ENCODE measurements around the gene MAVS.

Gene MAVS

DNA sequence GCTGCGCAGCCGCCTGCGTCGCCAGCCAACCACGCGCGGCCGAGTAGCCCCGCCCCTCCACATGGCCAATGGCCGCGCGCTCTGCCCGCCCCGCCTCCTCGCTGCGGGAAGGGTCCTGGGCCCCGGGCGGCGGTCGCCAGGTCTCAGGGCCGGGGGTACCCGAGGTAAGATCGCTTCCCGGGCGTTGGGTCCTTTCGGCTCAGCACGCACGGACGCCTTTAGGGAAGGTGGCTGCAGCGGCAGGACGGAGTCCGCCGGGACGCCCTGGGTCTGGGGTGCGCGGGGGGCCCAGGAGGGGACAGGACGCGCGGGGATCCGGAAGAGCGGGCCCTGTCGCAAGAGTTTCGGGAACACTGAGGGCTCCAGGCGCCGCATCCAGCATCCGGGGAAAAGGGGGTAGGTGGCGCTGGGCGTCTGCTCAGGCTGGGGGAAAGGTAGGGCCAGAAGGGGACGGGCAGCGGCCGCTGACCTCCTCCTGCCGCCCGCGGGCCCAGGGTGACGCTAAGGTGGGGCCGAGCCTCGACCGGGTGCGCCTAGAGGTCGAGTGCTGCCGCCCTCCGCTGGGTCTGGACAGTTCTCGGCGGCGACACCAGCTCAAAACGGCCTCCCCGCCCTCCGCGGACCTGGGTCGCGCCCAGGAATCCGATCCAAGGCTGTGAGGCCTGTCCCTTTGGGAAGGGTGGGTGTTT lies at the start of gene MAVS:
Gene MAVS, plus strand, starts transcription at position 95 of the 689 bp plus-strand sequence. CDS start 7,791 bp downstream, outside the sequence.
- peak; percentile 55 to 70 for DNase-seq (ENCODE audit: low read depth in 2 of 2)

DNA sequence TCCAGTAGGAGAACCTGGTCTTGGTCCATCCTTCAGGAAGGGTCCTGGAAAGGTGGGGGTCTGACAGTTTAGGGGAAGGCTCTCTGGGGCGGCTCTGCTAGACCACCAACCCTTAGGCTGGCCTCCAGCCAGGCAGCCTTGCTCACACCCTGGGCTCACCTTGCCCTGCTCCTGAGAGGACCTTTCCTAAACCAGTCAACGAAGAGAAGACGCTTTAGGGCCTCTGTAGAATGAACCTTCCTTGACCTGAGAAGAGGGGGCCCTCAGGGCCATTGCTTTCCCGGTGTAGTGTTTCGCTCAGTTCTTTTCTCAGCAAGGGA lies 49.4 kb upstream of the MAVS start:
- DNase-seq (ENCODE audit: low read depth in 2 of 2): no peak

DNA sequence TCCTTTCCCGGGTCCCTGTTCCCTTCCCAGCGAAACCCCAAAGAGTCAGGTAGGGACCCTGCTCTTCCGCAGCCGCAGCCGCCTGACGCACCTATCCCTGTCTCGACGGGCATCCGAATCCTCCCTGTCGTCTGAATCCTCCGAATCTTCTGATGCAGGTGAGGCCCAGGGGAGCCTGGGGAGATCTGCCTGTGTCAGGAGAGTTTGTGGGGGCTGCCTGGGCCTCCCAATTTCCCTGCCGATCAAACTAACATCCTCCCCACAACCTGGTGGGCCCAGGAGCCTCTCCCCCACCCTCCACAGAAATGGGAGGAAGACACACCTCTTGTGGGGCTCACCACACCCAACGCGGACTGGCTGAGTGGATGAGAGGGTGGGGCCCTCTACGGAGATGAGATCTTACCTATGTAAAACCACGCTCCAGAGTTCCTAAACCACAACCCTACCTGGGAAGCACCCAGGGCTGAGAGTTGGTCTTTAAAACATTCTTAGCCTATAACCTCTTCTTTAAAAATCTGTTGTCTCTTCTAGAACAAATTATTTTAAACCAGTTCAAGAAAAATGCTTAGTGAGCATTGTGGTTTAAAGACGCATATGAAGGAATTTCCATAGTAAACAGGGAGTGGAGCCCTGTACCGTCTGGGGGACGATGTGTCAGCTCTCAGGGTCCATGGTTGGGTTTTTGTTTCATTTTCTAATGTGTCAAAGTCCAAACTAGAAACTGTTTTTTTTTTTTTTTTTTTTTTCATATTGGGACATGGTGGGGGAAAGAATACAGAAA lies 48.9 kb upstream of the MAVS start:
- DNase-seq (ENCODE audit: low read depth in 2 of 2): no peak

DNA sequence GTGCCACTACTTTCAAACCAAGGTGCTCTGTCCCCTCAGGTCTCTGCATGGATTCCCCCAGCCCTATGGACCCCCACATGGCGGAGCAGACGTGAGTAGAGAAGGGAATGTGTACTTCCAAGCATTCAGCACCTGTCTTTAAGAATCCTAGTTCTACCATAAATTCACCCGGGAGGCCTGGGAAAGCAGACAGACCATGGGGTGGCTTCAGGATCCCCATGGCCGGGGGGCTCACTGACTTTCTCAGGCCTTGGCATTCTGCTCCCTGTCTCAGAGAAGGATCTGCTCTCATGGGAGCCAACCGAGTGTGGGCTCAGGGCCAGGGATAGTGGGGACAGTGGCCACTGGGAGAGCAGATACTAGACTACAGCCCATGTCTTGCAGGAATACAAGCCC lies 48.3 kb upstream of the MAVS start:
- DNase-seq (ENCODE audit: low read depth in 2 of 2): no peak

DNA sequence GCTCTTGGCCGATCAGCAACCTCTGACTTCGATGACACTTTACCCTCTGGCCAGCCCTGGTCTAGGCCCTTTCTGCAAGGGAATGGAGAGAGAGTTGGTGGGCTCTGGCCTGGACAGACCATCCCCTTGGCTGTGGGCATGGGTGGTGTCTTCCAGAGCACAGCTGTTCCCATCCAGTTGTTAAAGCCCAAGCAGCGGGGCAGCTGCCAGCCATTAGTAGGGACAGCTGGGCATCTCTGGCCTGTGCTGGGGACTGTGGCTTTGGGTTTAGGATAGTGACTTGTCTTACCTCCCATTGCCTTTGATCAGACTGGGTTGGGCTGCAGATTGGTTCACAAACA lies 47.8 kb upstream of the MAVS start:
- DNase-seq (ENCODE audit: low read depth in 2 of 2): no peak

- no peak for DNase-seq (ENCODE audit: low read depth in 2 of 2)
Measured at GRCh38 chr20:3800256-3800877, 46.3 kb upstream of the MAVS start.

DNA sequence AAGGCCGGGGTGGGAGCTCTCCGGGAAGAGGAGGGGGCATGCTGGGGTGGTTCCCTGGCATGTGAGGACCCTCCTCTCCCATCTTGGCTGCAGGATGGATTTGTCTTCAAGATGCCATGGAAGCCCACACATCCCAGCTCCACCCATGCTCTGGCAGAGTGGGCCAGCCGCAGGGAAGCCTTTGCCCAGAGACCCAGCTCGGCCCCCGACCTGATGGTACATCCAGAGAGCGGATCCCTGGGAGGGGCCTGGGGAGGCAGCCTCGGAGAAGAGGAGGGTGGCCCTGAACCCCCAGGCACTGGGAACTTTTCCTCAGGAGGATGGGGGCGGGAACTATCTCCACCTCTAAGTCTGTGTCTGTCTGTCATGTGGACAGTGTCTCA lies 45.8 kb upstream of the MAVS start:
- no peak for DNase-seq (ENCODE audit: low read depth in 2 of 2)

DNA sequence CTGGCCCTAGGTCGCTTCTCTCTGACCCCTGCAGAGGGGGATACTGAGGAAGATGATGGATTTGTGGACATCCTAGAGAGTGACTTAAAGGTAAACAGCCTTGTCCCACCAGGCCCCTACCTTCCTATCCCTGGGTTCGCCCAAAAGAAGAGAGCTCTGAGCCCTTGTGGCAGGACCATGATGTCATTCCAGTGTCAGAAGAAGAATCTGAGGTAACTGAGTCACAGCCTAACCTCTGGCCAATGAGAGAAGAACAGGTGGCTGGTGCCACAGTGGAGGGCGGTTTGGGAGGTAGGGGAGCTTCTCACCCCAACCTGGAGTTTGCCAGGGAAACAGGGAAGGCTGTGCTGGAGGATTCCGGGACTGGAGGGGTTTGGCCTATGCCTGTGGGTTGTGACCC lies 45.3 kb upstream of the MAVS start:
- DNase-seq (ENCODE audit: low read depth in 2 of 2): no peak

DNA sequence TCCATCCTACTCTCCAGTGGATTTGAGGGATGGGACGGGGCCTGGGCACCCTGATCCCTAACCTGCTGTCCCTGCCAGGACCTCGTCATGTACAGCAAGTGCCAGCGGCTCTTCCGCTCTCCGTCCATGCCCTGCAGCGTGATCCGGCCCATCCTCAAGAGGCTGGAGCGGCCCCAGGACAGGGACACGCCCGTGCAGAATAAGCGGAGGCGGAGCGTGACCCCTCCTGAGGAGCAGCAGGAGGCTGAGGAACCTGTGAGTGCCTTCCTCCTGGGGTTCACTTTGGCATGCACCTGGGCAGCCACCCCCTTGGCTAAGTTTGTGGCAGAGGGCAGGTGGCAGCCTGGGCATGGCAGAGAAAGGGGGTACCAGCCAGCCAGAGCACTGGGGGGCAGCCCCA lies 44.8 kb upstream of the MAVS start:
- DNase-seq (ENCODE audit: low read depth in 2 of 2): no peak

GRCh38 chr20:3802524-3803239 lies 44.0 kb upstream of the MAVS start:
- DNase-seq (ENCODE audit: low read depth in 2 of 2): no peak

GRCh38 chr20:3803289-3803688 lies 43.3 kb upstream of the MAVS start:
- DNase-seq (ENCODE audit: low read depth in 2 of 2): no peak

- no peak for DNase-seq (ENCODE audit: low read depth in 2 of 2)
Measured at GRCh38 chr20:3803854-3804253, 42.8 kb upstream of the MAVS start.

DNA sequence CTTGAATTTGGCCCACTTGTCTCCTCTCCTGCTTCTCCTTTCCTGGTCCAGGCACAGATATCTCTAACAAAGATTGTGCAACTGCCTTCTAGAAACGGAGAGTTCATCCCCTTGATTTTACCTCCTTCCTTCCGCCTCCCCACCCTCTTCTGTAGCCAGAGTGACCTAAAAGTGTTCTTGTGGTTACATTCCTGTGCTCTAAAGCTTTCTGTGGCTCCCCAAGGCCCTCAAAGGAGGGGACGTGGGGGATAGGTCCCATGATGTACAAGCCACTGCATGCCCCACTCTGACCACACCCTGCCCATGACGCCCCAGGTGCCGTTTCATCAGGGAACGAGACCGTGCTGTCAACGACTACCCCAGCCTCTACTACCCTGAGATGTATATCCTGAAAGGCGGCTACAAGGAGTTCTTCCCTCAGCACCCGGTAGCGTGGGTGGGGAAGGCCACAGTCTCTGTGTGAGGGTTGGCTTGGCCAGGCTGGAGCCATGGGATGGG lies 42.3 kb upstream of the MAVS start:
- DNase-seq (ENCODE audit: low read depth in 2 of 2): no peak

DNA sequence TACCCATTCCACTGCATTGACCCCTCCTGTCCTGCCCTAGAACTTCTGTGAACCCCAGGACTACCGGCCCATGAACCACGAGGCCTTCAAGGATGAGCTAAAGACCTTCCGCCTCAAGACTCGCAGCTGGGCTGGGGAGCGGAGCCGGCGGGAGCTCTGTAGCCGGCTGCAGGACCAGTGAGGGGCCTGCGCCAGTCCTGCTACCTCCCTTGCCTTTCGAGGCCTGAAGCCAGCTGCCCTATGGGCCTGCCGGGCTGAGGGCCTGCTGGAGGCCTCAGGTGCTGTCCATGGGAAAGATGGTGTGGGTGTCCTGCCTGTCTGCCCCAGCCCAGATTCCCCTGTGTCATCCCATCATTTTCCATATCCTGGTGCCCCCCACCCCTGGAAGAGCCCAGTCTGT lies 41.9 kb upstream of the MAVS start:
- DNase-seq (ENCODE audit: low read depth in 2 of 2): no peak

DNA sequence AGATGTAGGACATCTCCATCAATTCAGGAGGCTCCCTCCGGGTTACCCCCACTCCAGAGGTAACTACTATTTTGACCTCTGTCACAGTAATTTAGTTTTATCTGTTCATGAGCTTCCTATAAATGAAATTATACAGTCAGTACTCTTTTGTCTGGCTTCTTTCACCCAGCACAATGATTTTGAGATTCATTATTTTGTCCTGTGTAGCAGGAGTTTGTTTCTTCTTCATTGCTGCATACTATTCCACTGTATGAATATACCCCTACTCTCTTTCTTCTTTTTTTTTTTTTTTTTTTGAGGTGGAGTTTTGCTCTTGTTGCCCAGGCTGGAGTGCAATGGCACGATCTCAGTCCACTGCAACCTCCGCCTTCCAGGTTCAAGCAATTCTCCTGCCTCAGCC lies 38.1 kb upstream of the MAVS start:
- no peak for DNase-seq (ENCODE audit: low read depth in 2 of 2)

GRCh38 chr20:3811467-3812258 lies 35.0 kb upstream of the MAVS start:
- peak; percentile 85 to 91 for DNase-seq (ENCODE audit: low read depth in 2 of 2)

GRCh38 chr20:3812259-3812681 lies 34.4 kb upstream of the MAVS start:
- DNase-seq (ENCODE audit: low read depth in 2 of 2): no peak

- no peak for DNase-seq (ENCODE audit: low read depth in 2 of 2)
Measured at GRCh38 chr20:3812975-3813847, 33.4 kb upstream of the MAVS start.

- no peak for DNase-seq (ENCODE audit: low read depth in 2 of 2)
Measured at GRCh38 chr20:3813848-3814581, 32.6 kb upstream of the MAVS start.

- no peak for DNase-seq (ENCODE audit: low read depth in 2 of 2)
Measured at GRCh38 chr20:3814928-3815495, 31.6 kb upstream of the MAVS start.
